Measurements from ENCODE around the gene ERC2. TPM values are rescaled to one million over a fixed set of nuclear protein-coding genes. Genes with fewer than 3 reads are reported as not detected.

ERC2 gene
- total and polyA plus RNA-seq, 2 of the 8 experiments (the other 6 are each of a cell fraction or from before 2014, with no cell fraction given), result 16.4 to 22.8 TPM

DNA sequence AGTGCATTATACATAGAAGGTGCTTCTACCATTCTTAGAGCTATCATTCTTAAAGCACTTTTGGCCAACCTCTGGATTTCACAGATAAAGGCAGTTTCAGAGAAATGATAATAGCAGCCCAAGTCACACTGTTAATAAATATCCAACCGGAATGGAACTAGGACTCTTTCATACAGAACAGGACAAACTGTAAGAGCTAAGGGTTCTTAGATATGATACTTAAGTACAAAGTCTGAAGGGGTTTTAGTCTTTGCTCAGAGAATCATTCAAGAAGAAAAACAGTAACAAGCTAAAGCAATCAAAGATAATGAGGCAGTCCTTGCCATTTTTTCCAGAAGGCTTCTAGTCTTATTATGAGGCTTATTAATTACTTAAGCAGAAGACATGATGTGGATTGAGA, 239.0 kb downstream of the ERC2 start:
- no peak for FAIRE-seq
- TF ChIP-seq GTF2F1 (IDR thresholded peaks at IDR 0.05; ENCODE audit: borderline replicate concordance, low read depth, low read length), result no peak
- no peak for TF ChIP-seq MAFK (IDR thresholded peaks at IDR 0.05; ENCODE audit: low read depth, low read length)
- no peak for TF ChIP-seq RNF2 (IDR thresholded peaks at IDR 0.05; ENCODE audit: borderline replicate concordance, low read depth, low read length, missing control alignments, poor library complexity, severe bottlenecking)
- TF ChIP-seq CHD2 (IDR thresholded peaks at IDR 0.05; ENCODE audit: low read length), result no peak
- no peak for TF ChIP-seq FOSL1 (IDR thresholded peaks at IDR 0.05; ENCODE audit: insufficient read depth, low read depth, low read length)
- no peak for TF ChIP-seq EP300 (IDR thresholded peaks at IDR 0.05; ENCODE audit: borderline replicate concordance in 1 of 2, low read depth in 2 of 2, low read length in 2 of 2)
- TF ChIP-seq EGR1 (IDR thresholded peaks at IDR 0.05; ENCODE audit: borderline replicate concordance, low read depth, low read length), result no peak
- no peak for TF ChIP-seq POLR2AphosphoS5 (IDR thresholded peaks at IDR 0.05; ENCODE audit: low read depth, low read length)
- TF ChIP-seq HDAC6 (IDR thresholded peaks at IDR 0.05; ENCODE audit: low read depth, low read length), result no peak
- no peak for TF ChIP-seq TAF7 (optimal IDR thresholded peaks at IDR 0.05; ENCODE audit: borderline replicate concordance, low read depth, low read length)
- no peak for TF ChIP-seq CTCF (IDR thresholded peaks at IDR 0.05; ENCODE audit: control extremely low read depth in 1 of 3, insufficient read depth in 1 of 3, low read depth in 1 of 3, low read length in 3 of 3)

More for the DNA sequence above, 239.0 kb downstream of the ERC2 start:
- no peak overlapping the region for H4K5ac ChIP-seq (ENCODE audit: insufficient read length, low read depth, low read length)
- DNase-seq (ENCODE audit: low read depth in 1 of 2, low spot score in 2 of 2), result no peak
- no peak overlapping the region for H3K4ac ChIP-seq (replicated peaks; ENCODE audit: insufficient read length, low read depth, low read length)
- no peak overlapping the region for H2AK5ac ChIP-seq (ENCODE audit: low read depth, low read length)
- H2BK5ac ChIP-seq (ENCODE audit: low read depth, low read length), result no peak overlapping the region
- H4K20me1 ChIP-seq (replicated peaks in 1 of 2; ENCODE audit: control insufficient read depth in 1 of 2, insufficient read depth in 2 of 2, low read length in 2 of 2), result no peaks in the 10 kb centered on the region
- no peak overlapping the region for H3K27ac ChIP-seq (ENCODE audit: low read depth, low read length)
- H2AFZ ChIP-seq (ENCODE audit: low read length), result no peak overlapping the region
- no peaks in the 10 kb centered on the region for H3K9me3 ChIP-seq (ENCODE audit: insufficient read depth in 2 of 2, low read depth in 1 of 2, low read length in 1 of 2)
- H3K36me3 ChIP-seq (ENCODE audit: control insufficient read depth in 2 of 4, insufficient read depth in 4 of 4, low read length in 3 of 4), result no peaks in the 10 kb centered on the region
- no peak overlapping the region for H3K14ac ChIP-seq (ENCODE audit: insufficient read length)
- no peak overlapping the region for H2BK15ac ChIP-seq (ENCODE audit: low read length)
- no peak overlapping the region for H4K8ac ChIP-seq (ENCODE audit: extremely low read depth, insufficient read depth, low read length)
- no peak overlapping the region for H3K56ac ChIP-seq (replicated peaks; ENCODE audit: insufficient read length, low read depth, low read length)
- POLR2A ChIA-PET (ENCODE audit: partially characterized antibody), result no interaction called here
- H2BK12ac ChIP-seq (ENCODE audit: low read depth, low read length), result no peak overlapping the region
- no peak overlapping the region for H3K23ac ChIP-seq (ENCODE audit: insufficient read length)
- H3K4me2 ChIP-seq (ENCODE audit: insufficient read depth in 1 of 2, low read depth in 2 of 2, low read length in 2 of 2), result no peak overlapping the region
- CTCF ChIA-PET (ENCODE audit: partially characterized antibody), result no interaction called here
- H3K4me1 ChIP-seq (replicated peaks in 1 of 4; ENCODE audit: control insufficient read depth in 3 of 4, insufficient read depth in 4 of 4, low read length in 3 of 4), result no peaks in the 10 kb centered on the region
- WGBS, 2 experiments (ENCODE audit: extremely low coverage in 1 of 2, insufficient coverage in 1 of 2, insufficient read length in 1 of 2, insufficient replicate concordance in 2 of 2, low coverage in 1 of 2, low lambda C conversion rate in 2 of 2, missing lambda C conversion rate in 1 of 2), result 88% methylated on average over 1 of the region's 1 CpG; no CpG with 5 or more reads in 1 of the 2 experiments
- no peak overlapping the region for H2BK120ac ChIP-seq (replicated peaks; ENCODE audit: low read depth, low read length)
- no peaks in the 10 kb centered on the region for H3K79me2 ChIP-seq (ENCODE audit: control insufficient read depth in 1 of 2, insufficient read depth in 2 of 2, low read length in 2 of 2)
- H3K4me3 ChIP-seq (ENCODE audit: extremely low read depth in 1 of 4, insufficient read depth in 2 of 4, low read depth in 3 of 4, low read length in 4 of 4), result no peak overlapping the region
- H4K91ac ChIP-seq (replicated peaks; ENCODE audit: insufficient read length, low read length), result no peak overlapping the region
- no peaks in the 10 kb centered on the region for H3K23me2 ChIP-seq (ENCODE audit: low read depth, low read length)
- no peak overlapping the region for H3K9ac ChIP-seq (replicated peaks in 1 of 4; ENCODE audit: extremely low read depth in 1 of 4, low read depth in 3 of 4, low read length in 3 of 4)
- H3K18ac ChIP-seq (ENCODE audit: extremely low read depth, low read length), result no peak overlapping the region
- peaks cover 0 to 1% (median 0%) of the 10 kb centered on the region in 4 experiments; a peak in 1 of 7 replicates for H3K27me3 ChIP-seq (replicated peaks in 1 of 4; ENCODE audit: control insufficient read depth in 3 of 4, extremely low read depth in 1 of 4, insufficient read depth in 3 of 4, low read length in 3 of 4)
- no peak overlapping the region for H2BK20ac ChIP-seq (ENCODE audit: low read length)
- H3K79me1 ChIP-seq (ENCODE audit: low read depth, low read length), result no peaks in the 10 kb centered on the region

Measured in H1 (cell line).